GM19468 (cell line): ENCODE data around the gene ADRB1.

Experiments
- ATAC-seq: cut with Tn5 transposase; IDR thresholded peaks from one replicate; pipeline ENCODE4 v1.9.1; 2021; ENCODE audit warnings: mild to moderate bottlenecking, moderate library complexity, moderate number of reproducible peaks; ENCODE audit not compliant: unreplicated experiment; ENCODE audit errors: extremely low read depth

The ADRB1 gene

DNA sequence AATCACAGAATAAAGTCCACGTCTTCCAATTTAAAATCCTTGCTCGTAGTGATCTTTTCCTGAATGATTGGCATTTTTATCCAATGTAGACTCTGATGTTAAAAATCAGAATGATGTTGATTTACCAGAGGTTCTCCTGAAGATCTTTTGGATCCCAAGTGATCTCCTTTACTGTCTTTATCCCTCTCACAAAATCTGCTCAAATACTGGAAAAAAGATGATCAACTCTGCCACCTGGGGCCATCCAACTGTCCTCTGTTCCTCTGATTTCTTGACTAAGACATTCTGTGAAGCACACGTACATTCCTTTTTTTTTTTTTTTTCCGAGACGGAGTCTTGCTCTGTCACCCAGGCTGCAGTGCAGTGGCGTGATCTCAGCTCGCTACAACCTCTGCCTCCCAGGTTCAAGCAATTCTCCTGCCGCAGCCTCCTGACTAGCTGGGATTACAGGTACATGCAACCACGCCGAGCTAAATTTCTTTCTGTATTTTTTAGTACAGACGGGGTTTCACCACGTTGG lies 18.0 kb upstream of the ADRB1 start:
- ATAC-seq: no peak

DNA sequence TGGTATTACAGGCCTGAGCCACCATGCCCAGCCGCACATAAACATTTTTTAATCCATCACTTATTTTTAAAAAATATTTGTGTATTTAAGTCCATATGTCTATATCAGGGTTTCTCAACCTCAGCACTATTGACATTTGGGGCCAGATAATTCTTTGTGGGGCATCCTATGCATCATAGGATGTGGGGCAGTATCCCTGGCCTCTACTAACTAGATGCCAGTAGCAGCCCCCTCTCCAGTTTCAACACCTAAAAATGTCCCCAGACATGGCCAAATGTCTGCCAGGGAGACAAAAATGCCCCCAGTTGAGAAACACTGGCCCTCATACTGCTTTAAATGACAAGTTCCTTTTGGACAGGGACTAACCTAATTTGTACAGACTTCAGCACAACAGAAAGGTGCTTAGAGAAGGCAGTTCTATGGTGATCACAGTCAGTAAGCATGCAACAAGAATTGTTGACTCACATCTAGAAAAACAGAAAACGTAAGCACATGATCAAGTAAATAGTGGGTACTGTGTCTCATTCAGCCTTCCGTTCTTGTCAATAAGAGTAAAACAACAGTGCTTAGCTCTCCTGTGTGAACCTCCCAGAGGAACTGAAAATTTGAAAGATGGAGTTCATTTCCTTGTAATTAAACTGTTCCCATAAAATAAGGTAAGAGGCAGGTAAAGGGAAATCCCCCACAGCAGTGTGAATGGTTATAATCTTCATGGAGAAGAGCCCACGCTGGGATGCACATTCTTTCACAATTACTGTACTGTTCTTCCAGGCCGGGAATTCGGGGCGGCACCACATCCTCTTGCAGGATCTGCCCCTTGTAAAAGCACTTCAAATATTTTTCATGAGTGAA lies 17.3 kb upstream of the ADRB1 start:
- no peak for ATAC-seq

DNA sequence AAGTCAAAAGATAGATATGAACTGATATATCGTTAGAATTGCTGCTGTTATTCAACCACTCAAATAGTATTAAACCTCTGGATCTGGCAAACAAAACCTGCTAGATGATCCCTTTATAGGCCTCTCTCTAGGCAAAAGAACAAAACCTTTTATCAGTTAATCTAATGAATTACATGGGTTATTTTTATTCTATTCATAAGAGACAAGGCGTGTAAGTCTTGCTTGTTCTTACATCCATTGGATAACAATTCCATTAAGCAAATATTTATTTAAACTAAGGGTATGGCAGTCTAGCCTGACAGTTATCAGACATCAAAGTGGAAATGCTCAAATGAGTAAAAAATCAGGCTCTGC lies 16.6 kb upstream of the ADRB1 start:
- no peak for ATAC-seq

DNA sequence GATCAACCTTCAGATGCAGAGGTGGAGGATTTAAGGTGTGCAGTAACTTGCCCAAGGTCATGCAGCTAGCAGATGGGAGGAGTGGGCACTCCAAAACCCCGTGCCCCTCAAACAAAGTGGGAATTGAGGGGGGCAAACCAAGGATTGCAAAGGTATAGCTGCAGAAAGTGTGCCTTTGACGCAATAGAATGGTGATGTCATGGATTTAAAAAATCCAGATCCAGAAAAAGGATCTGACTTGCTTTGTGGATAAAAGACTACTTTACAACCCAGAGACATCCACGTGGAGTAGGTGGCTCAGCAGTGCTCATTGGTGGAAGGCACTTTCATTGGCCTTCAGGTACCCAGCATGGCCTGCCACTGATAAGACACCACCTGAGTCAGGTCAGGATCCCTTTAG lies 15.7 kb upstream of the ADRB1 start:
- no peak for ATAC-seq

DNA sequence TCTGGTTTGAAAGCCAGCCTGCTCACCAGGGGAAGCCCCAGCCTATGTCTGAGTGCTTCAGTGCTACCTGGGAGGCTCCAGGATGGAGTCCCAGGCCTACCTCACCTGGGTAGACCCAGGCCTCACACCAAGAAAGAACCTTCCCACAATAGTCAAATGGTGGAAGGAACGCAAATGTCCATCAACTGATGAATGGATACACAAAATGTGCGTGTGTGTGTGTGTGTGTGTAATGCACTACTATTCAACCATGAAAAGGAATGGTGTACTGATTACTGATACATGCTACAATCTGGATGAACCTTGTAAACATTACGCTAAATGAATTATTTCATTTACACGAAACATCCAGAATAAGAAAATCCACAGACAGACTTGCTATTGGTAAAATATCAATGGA lies 15.2 kb upstream of the ADRB1 start:
- no peak for ATAC-seq

DNA sequence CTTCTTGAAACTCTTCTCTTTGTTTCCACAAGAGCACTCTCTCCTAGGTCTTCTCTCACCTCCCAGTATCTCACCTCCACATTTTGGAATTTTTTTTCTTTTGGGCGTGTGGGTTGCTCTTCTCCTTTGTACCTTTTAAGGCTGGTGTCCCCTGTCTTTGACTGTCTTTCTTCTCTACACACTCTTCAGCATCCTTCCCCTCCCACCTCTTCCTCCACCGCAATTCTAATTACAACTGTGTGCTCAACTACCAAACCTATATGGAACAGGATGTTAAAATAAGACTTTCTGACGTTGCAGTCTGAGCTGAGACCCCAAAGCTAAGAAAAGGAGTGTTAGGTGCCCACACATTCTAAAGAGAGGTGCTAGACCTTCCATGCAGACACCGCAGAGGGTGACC lies 14.0 kb upstream of the ADRB1 start:
- ATAC-seq: no peak

DNA sequence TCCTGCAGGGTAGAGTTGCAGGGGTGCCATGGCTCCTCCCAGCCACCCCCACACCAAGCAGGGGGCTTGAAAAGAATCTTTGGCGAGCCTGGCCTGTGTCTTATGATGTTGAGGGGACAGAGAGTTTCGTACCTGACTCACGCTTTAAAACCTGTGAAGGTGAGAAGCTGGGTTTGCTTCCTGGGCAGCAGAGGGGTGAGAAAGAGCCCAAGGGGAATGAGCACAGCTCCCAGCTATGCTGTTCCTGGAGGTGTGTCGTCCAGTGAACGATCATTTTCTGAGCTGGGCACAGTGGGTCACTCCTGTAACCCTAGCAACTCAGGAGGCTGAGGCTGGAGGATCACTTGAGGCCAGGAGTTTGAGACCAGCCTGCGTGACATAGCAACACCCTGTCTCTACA lies 13.5 kb upstream of the ADRB1 start:
- ATAC-seq: no peak

DNA sequence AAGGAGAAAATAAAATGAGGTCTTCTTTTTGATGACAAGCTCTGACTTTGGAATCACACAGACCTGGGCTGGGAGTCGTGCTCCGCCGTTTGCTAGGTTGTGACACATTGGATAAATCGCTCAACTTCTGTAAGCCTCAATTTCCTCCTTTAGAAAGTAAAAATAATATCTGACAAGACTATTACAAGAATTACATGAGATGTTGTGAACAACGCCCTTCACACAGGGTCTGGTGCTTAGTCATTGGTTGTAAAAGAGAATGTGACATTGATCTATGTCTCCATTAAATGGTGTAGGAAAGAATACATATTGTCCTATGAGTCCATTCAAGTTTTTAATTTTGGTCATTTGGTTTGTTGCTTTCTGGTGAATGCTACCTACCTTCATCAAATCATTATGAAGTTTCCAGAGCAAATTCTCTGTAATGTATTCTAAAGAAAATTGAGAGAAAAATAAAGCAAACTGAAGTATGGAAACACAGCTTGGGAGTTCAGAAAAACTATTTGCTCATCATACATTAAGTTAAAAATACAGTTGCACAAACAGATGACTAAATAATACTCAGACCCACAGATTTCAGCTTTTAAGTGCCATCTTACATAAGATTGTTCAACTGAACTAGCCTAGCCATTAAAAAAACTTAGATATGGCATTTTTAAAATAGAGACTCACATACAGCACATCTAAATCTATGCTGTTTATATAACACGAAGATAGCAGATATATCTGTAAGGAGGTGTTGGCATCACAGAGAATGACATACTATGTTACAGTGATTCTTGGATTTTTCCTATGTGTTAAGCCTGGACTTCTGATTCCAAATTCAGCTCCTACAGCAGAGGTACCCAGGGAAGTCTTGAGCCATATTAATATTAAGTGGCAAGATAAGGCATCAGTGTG lies 12.3 kb upstream of the ADRB1 start:
- ATAC-seq: no peak

DNA sequence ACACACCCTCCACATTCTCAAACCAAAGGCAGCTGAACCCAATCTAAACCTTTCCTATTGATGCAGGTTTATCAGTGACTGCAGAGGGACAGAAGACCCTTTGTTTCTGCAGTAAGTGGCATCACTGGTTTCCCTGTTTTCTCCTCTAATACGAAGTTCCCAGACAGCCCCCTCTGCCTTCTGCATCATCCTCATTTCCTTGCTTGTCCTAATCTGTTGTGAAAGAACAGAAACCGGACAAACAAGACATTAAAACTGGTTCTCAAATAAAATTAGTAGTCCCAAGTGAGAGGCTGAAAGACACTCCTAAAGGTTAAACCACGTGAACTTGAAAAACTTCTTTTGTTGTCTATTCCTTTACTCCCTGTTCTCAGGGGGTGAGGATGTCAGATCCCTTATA lies 10.1 kb upstream of the ADRB1 start:
- ATAC-seq: no peak

DNA sequence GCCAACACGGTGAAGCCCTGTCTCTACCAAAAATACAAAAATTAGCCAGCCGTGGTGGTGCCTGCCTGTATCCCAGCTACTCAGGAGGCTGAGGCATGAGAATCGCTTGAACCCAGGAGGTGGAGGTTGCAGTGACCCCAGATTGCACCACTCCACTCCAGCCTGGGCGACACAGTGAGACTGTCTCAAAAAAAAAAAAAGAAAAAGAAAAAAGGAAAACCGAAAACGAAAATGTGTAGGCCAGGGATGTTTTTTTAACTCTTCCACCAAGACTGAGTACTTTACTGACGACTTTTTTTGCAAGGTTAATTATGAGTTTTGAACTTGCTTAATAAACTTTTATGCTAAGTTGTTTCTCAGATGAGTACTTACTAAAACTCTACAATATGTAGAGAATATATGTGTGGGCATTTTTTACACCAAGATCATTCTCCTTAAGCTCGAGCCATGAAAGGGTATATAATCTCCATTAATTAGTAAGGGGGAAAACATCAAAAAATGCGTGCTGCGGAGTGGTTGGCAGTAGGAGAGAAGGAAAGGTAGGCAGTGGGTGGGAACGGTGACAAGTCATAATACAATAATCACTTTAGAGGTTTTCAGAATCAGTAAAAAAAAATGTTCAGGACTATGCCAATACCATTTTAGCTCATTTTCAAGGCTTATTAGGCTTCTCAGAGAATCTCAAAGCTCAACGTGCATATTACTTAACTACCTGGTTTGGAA lies 8.6 kb upstream of the ADRB1 start:
- ATAC-seq: no peak

DNA sequence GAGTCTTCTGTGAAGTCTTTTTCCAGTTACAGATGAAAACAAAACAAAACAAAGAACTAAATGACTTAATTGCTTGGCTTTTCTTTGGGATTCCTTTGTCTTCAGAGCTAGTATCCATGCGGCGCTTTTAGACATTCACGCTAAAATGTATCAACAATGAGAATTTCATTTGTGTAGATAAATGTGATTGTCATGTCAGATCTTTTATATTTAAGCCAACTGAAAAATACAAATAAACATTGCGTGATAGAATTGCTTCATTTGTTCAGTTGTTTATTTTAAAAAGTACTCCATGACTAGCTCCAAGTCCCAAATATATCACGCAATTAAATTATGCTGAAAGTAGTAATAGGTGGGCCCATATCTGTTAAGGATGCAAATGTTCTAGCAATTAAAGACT lies 7.9 kb upstream of the ADRB1 start:
- ATAC-seq: no peak

DNA sequence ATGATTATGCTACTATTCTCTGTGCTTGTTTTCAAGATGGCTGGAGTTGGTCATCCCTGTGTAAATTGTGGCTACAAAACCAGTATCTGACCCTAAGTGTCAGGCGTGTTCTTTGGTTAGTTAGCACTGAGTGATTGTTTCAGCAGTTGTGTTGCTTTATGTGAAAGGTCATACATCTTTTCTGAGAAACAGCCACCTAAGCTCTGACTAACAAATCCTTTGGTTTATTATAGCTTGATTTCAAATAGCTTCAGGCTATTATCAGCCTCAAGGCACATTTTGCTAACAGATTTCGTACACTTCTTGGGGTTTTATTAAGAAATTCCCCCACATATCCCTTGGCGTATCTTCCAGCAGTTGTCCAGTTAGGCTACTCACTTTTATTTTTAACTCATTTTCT lies 4.8 kb upstream of the ADRB1 start:
- no peak for ATAC-seq

DNA sequence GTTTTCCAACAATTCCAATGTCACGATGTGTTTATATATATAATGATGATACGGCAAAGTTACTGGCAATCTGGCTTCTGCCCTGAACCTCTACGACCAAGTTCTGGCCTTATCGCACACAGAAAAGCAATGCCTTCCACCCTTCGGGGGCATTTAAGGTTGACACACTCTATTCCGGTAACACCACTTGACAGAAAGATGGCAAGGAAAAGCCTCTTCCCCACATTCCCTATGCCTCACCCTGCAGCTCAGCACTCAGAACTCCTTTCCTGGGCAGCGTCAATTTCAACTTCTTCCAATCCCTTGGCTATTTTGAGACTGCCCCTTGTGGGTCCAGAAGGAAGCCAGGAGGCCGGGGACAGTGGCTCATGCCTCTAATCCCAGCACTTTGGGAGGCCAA lies 2.5 kb upstream of the ADRB1 start:
- no peak for ATAC-seq

DNA sequence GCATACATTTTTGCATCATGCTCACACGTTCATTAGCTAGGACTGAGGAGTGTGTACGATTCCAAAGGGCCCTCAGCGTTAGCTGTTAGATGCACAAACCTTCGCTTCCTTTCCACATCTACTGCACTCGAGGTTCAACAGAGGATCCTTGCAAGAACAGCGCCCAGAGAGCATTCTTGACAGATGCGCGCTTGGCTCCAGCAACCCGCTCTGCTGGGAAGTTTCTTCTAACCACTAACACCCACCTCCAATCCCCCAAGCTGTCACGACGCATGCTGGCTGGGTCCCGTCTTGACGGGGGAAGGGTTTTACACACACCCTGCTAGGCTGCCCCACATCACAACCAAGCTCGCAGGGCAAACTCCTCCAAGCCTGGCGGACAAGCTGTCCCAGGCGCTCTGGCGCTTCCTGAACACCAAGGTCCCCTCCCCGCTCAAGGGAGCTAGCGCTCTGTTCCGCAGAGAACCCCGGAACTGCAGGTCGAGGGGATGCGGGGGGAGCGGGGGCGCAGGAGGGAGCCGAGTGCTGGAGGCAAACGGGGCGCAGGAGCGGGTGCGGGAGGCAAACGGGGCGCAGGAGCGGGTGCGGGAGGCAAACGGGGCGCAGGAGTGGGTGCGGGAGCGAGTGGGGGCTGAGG lies 653 bp upstream of the ADRB1 start:
- ATAC-seq: no peak

DNA sequence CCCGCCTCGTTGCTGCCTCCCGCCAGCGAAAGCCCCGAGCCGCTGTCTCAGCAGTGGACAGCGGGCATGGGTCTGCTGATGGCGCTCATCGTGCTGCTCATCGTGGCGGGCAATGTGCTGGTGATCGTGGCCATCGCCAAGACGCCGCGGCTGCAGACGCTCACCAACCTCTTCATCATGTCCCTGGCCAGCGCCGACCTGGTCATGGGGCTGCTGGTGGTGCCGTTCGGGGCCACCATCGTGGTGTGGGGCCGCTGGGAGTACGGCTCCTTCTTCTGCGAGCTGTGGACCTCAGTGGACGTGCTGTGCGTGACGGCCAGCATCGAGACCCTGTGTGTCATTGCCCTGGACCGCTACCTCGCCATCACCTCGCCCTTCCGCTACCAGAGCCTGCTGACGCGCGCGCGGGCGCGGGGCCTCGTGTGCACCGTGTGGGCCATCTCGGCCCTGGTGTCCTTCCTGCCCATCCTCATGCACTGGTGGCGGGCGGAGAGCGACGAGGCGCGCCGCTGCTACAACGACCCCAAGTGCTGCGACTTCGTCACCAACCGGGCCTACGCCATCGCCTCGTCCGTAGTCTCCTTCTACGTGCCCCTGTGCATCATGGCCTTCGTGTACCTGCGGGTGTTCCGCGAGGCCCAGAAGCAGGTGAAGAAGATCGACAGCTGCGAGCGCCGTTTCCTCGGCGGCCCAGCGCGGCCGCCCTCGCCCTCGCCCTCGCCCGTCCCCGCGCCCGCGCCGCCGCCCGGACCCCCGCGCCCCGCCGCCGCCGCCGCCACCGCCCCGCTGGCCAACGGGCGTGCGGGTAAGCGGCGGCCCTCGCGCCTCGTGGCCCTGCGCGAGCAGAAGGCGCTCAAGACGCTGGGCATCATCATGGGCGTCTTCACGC lies 825 bp downstream of the ADRB1 start:
- no peak for ATAC-seq

DNA sequence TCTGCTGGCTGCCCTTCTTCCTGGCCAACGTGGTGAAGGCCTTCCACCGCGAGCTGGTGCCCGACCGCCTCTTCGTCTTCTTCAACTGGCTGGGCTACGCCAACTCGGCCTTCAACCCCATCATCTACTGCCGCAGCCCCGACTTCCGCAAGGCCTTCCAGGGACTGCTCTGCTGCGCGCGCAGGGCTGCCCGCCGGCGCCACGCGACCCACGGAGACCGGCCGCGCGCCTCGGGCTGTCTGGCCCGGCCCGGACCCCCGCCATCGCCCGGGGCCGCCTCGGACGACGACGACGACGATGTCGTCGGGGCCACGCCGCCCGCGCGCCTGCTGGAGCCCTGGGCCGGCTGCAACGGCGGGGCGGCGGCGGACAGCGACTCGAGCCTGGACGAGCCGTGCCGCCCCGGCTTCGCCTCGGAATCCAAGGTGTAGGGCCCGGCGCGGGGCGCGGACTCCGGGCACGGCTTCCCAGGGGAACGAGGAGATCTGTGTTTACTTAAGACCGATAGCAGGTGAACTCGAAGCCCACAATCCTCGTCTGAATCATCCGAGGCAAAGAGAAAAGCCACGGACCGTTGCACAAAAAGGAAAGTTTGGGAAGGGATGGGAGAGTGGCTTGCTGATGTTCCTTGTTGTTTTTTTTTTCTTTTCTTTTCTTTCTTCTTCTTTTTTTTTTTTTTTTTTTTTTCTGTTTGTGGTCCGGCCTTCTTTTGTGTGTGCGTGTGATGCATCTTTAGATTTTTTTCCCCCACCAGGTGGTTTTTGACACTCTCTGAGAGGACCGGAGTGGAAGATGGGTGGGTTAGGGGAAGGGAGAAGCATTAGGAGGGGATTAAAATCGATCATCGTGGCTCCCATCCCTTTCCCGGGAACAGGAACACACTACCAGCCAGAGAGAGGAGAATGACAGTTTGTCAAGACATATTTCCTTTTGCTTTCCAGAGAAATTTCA lies 1.7 kb downstream of the ADRB1 start:
- no peak for ATAC-seq

DNA sequence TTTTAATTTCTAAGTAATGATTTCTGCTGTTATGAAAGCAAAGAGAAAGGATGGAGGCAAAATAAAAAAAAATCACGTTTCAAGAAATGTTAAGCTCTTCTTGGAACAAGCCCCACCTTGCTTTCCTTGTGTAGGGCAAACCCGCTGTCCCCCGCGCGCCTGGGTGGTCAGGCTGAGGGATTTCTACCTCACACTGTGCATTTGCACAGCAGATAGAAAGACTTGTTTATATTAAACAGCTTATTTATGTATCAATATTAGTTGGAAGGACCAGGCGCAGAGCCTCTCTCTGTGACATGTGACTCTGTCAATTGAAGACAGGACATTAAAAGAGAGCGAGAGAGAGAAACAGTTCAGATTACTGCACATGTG lies 2.4 kb downstream of the ADRB1 start:
- no peak for ATAC-seq

DNA sequence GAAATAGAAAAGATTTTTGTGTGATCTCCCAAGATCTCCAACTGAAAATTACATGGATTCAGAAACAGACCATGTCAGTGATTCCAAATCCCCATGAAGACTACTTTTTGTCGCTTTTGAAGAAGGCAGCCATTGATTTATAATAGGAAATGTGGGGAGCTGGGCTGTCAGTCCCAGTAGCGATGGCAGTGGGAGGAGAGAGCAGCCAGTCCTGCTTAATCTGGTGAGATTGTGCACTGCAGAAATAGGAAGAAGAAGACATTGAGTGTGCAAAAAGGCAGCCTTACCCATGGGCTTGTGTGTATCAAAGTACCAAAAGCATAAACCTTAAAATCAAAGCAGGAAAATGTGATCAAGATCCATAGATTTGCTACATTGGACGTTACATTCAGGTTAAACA lies 4.8 kb downstream of the ADRB1 start:
- no peak for ATAC-seq
